GM12865 (cell line): ENCODE data around the gene PRDM2.

Experiments
- DNase-seq: peaks from one replicate; pipeline ENCODE4 v3.0.0; 2010; ENCODE audit warnings: low read depth
- H3K4me3 ChIP-seq: 2 replicates; pipeline ENCODE4 v1.5.1; 2011; ENCODE audit warnings: mild to moderate bottlenecking, low read depth, low read length, control low read depth
- TF ChIP-seq, protein P1 (sequence below): IDR thresholded peaks from 2 replicates; pipeline ENCODE4 v1.5.1; 2011; ENCODE audit warnings: low read length, control low read depth, low read depth, inconsistent platforms; ENCODE audit not compliant: insufficient read depth; ENCODE audit errors: missing control alignments

The PRDM2 gene

DNA sequence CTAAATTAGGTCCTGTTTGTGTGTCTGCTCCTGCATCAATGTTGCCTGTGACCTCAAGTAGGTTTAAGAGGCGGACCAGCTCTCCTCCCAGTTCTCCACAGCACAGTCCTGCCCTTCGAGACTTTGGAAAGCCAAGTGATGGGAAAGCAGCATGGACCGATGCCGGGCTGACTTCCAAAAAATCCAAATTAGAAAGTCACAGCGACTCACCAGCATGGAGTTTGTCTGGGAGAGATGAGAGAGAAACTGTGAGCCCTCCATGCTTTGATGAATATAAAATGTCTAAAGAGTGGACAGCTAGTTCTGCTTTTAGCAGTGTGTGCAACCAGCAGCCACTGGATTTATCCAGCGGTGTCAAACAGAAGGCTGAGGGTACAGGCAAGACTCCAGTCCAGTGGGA is 79.9 kb downstream of the PRDM2 start:
- no peak overlapping the region for H3K4me3 ChIP-seq
- TF ChIP-seq, protein P1, sequence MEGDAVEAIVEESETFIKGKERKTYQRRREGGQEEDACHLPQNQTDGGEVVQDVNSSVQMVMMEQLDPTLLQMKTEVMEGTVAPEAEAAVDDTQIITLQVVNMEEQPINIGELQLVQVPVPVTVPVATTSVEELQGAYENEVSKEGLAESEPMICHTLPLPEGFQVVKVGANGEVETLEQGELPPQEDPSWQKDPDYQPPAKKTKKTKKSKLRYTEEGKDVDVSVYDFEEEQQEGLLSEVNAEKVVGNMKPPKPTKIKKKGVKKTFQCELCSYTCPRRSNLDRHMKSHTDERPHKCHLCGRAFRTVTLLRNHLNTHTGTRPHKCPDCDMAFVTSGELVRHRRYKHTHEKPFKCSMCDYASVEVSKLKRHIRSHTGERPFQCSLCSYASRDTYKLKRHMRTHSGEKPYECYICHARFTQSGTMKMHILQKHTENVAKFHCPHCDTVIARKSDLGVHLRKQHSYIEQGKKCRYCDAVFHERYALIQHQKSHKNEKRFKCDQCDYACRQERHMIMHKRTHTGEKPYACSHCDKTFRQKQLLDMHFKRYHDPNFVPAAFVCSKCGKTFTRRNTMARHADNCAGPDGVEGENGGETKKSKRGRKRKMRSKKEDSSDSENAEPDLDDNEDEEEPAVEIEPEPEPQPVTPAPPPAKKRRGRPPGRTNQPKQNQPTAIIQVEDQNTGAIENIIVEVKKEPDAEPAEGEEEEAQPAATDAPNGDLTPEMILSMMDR: no peak
- no peak for DNase-seq

GRCh38 chr1:13780780-13781179 is 80.8 kb downstream of the PRDM2 start:
- no peak for DNase-seq
- TF ChIP-seq, protein P1: no peak
- no peak overlapping the region for H3K4me3 ChIP-seq

- TF ChIP-seq, protein P1: no peak
- no peak overlapping the region for H3K4me3 ChIP-seq
- DNase-seq: no peak
These were observed 81.2 kb downstream of the PRDM2 start for GRCh38 chr1:13781228-13781627.

GRCh38 chr1:13781907-13782633 is 82.1 kb downstream of the PRDM2 start:
- TF ChIP-seq, protein P1: no peak
- no peak for DNase-seq

DNA sequence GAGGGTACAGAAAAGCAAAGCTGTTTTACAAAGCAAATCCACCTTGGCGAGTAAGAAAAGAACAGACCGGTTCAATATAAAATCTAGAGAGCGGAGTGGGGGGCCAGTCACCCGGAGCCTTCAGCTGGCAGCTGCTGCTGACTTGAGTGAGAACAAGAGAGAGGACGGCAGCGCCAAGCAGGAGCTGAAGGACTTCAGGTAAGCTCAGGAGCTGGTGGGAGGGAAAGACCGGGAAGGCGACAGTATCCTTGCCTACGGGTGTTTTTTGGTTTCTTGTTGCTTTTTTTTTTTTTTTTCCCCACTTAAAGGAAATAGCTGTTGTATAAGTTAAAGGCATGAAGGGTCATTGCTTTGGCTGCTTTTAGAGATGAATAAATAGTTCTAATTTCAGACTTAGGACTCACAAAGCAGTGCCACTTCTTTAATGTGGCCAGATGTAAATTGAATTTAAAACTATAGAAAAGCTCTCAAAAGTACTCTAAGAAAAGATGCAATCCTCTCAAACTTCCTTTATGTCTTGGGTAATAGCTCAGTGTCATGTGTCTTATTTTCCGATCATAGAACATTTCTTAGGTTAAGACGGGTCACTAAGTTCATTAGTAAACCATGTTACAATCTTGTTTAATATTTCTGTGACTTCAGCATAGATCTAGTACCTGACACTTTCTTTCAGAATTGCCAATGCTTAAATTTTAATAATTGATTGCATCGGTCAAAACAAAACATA is 82.8 kb downstream of the PRDM2 start:
- DNase-seq: no peak
- TF ChIP-seq, protein P1: no peak
- no peak overlapping the region for H3K4me3 ChIP-seq

More at GRCh38 chr1:13781907-13782633, 82.1 kb downstream of the PRDM2 start:
- H3K4me3 ChIP-seq: no peak overlapping the region

GRCh38 chr1:13783551-13783950 is 83.6 kb downstream of the PRDM2 start:
- TF ChIP-seq, protein P1: no peak
- no peak for DNase-seq
- H3K4me3 ChIP-seq: no peak overlapping the region
